ENCODE results near the gene ANKUB1. TPM values are rescaled to one million over a fixed set of nuclear protein-coding genes. Genes with fewer than 3 reads are reported as not detected.

Gene ANKUB1
- total and polyA plus RNA-seq, 2 donors (not counting 1 experiment from before 2014, with no cell fraction given): not detected

DNA sequence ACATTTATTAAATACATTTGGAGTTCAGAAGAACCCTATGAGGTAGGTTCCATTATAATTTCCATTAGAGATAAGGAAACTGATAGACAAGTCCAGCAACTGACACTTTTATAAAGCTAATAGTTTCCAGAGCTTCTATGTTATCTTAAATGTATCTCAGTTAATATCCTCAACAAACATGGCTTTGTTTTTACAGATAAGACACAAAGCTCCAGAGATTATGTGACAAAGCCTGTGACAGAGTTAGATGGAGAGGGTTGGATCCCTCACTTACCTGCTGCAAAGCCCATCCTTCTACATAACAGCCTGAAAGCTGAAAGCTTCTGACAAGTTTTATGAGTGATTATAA is 39.6 kb downstream of the ANKUB1 start:
- no peak for ATAC-seq (ENCODE audit: low read depth)
- H3K27ac ChIP-seq (ENCODE audit: low read length in 2 of 2): peak overlapping the region; percentile 65 to 84
- no peak for TF ChIP-seq EZH2 (IDR thresholded peaks at IDR 0.05; ENCODE audit: borderline replicate concordance, insufficient read depth, low read depth, low read length, poor library complexity, severe bottlenecking)
- TF ChIP-seq, protein P1, sequence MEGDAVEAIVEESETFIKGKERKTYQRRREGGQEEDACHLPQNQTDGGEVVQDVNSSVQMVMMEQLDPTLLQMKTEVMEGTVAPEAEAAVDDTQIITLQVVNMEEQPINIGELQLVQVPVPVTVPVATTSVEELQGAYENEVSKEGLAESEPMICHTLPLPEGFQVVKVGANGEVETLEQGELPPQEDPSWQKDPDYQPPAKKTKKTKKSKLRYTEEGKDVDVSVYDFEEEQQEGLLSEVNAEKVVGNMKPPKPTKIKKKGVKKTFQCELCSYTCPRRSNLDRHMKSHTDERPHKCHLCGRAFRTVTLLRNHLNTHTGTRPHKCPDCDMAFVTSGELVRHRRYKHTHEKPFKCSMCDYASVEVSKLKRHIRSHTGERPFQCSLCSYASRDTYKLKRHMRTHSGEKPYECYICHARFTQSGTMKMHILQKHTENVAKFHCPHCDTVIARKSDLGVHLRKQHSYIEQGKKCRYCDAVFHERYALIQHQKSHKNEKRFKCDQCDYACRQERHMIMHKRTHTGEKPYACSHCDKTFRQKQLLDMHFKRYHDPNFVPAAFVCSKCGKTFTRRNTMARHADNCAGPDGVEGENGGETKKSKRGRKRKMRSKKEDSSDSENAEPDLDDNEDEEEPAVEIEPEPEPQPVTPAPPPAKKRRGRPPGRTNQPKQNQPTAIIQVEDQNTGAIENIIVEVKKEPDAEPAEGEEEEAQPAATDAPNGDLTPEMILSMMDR (IDR thresholded peaks at IDR 0.05): peak; percentile 1
- ChIA-PET CTCF (interaction anchor here (1.0 to 3.1 kb wide), 10 partner anchors 11 to 59 kb away, joined by 3 to 17 read pairs (median 4); no protein-coding TSS in a partner anchor), POLR2A (interaction anchor here (0.9 kb wide), 1 partner anchor 62 kb away, joined by 3 read pairs; no protein-coding TSS in a partner anchor)
- peak overlapping the region; percentile 83 for H3K9ac ChIP-seq (ENCODE audit: low read length)
- Mint-ChIP-seq H3K4me3 (peak overlapping the region; percentile 98), H3K27ac (peak overlapping the region; percentile 96), H3K9me3 (ENCODE audit: insufficient read depth) (no peaks in the 10 kb centered on the region), H3K27me3 (peaks cover 6% of the 10 kb centered on the region), H3K4me1 (peaks cover 27% of the 10 kb centered on the region)
- H3K27me3 ChIP-seq (replicated peaks in 1 of 4; ENCODE audit: control extremely low read depth in 1 of 4, control insufficient read depth in 3 of 4, insufficient read depth in 4 of 4, low read length in 3 of 4): no peaks in the 10 kb centered on the region
- peak overlapping the region; percentile 69 to 92 (median 83) for H3K4me3 ChIP-seq (ENCODE audit: control extremely low read depth in 1 of 5, extremely low read depth in 1 of 5, insufficient read depth in 1 of 5, low read depth in 2 of 5, low read length in 4 of 5)
- intact Hi-C loops (cut with micrococcal nuclease): loop anchor here (1.0 to 5.0 kb wide), 2 partner anchors 61 to 220 kb away; partner anchors contain the start of genes PFN2 and RNF13
- H3K79me2 ChIP-seq (ENCODE audit: control insufficient read depth, insufficient read depth, low read length): no peaks in the 10 kb centered on the region
- peaks cover 0 to 16% of the 10 kb centered on the region in 2 experiments for H3K36me3 ChIP-seq (replicated peaks in 1 of 2; ENCODE audit: control extremely low read depth in 1 of 2, control insufficient read depth in 1 of 2, extremely low read depth in 1 of 2, insufficient read depth in 2 of 2, low read length in 1 of 2)
- H3K4me2 ChIP-seq (replicated peaks; ENCODE audit: low read depth, low read length, poor library complexity, severe bottlenecking): peak overlapping the region; percentile 74
- no peak for DNase-seq
- H3K9me3 ChIP-seq (ENCODE audit: control extremely low read depth in 1 of 3, control insufficient read depth in 2 of 3, insufficient read depth in 1 of 3, low read length in 2 of 3): no peaks in the 10 kb centered on the region
- H2AFZ ChIP-seq (ENCODE audit: insufficient read depth, low read depth, low read length, poor library complexity, severe bottlenecking): peak overlapping the region; percentile 89
- H3K4me1 ChIP-seq (ENCODE audit: control insufficient read depth in 2 of 2, insufficient read depth in 2 of 2, low read length in 2 of 2): peaks cover 11 to 15% of the 10 kb centered on the region in 2 donors
- H4K20me1 ChIP-seq (ENCODE audit: control insufficient read depth, insufficient read depth, low read length, poor library complexity, severe bottlenecking): no peaks in the 10 kb centered on the region

DNA sequence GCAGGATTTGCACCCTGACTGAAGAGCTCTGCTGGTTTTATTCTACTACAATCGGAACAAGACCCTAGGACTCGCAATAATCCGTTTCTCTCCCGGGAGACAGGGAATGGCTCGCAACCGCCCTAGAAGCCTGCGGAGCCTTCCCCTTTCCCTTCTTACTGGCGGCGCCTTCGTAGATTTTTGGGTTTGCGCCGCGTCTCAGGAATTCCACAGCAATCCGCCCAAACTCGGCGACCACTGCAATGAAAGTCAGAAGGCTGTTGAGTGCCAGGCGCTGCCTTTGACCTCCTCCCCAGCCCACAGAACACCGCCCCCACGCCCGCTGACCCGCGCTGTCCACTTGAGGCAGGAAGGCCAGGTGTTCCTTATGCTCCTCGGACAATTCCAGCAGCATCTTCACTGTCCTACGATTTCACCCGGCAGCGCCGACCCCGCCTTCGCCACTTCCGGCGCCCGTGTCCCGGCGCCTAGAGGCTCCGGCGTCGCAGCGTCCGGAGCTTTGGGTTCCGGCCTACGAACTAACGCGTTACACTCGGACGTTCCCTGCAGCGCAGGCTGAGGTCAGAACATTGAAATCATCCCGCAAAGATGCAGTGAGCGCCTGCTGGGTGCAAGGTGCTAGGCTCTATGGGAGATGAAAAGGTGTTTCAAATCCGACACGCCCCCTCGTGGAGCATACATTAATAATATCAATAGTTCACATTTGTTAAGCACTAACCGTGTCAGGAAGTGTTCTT is 40.1 kb downstream of the ANKUB1 start, which contains the start of gene COMMD2:
TSS of gene COMMD2 (minus strand) at position 439 of the 737 bp plus-strand sequence. CDS start at position 394, 45 bp downstream.
- CTCF ChIA-PET: interaction anchor here (1.0 to 3.1 kb wide), 11 partner anchors 11 to 59 kb away, joined by 3 to 17 read pairs (median 4); no protein-coding TSS in a partner anchor
- Histone ChIP-seq H3K36me3 (replicated peaks in 1 of 2; ENCODE audit: control extremely low read depth in 1 of 2, control insufficient read depth in 1 of 2, extremely low read depth in 1 of 2, insufficient read depth in 2 of 2, low read length in 1 of 2) (peaks cover 2 to 20% of the 10 kb centered on the region in 2 experiments), H3K27me3 (replicated peaks in 1 of 4; ENCODE audit: control extremely low read depth in 1 of 4, control insufficient read depth in 3 of 4, insufficient read depth in 4 of 4, low read length in 3 of 4) (no peaks in the 10 kb centered on the region), H3K4me2 (replicated peaks; ENCODE audit: low read depth, low read length, poor library complexity, severe bottlenecking) (peak within 1 kb of the TSS; percentile 74), H4K20me1 (ENCODE audit: control insufficient read depth, insufficient read depth, low read length, poor library complexity, severe bottlenecking) (no peaks in the 10 kb centered on the region), H3K4me3 (ENCODE audit: control extremely low read depth in 1 of 5, extremely low read depth in 1 of 5, insufficient read depth in 1 of 5, low read depth in 2 of 5, low read length in 4 of 5) (peak within 1 kb of the TSS; percentile 69 to 92 (median 83)), H3K27ac (ENCODE audit: low read length in 2 of 2) (peak within 1 kb of the TSS; percentile 65 to 84), H3K79me2 (ENCODE audit: control insufficient read depth, insufficient read depth, low read length) (no peaks in the 10 kb centered on the region), H3K9me3 (ENCODE audit: control extremely low read depth in 1 of 3, control insufficient read depth in 2 of 3, insufficient read depth in 1 of 3, low read length in 2 of 3) (no peaks in the 10 kb centered on the region), H3K4me1 (ENCODE audit: control insufficient read depth in 2 of 2, insufficient read depth in 2 of 2, low read length in 2 of 2) (peaks cover 11 to 15% of the 10 kb centered on the region in 2 donors), H2AFZ (ENCODE audit: insufficient read depth, low read depth, low read length, poor library complexity, severe bottlenecking) (peak within 1 kb of the TSS; percentile 89), H3K9ac (ENCODE audit: low read length) (peak within 1 kb of the TSS; percentile 83)
- POLR2A ChIA-PET: interaction anchor here (0.6 to 0.9 kb wide), 3 partner anchors 61 to 657 kb away, joined by 3 read pairs; partner anchors contain the start of gene RNF13
- TF ChIP-seq, protein P1 (IDR thresholded peaks at IDR 0.05): peak; percentile 68
- no peak for TF ChIP-seq EZH2 (IDR thresholded peaks at IDR 0.05; ENCODE audit: borderline replicate concordance, insufficient read depth, low read depth, low read length, poor library complexity, severe bottlenecking)
- intact Hi-C loops (cut with micrococcal nuclease): loop anchor here (1.0 to 5.0 kb wide), 2 partner anchors 61 to 220 kb away; partner anchors contain the start of genes PFN2 and RNF13
- peaks cover 5% of the 10 kb centered on the region for H3K27me3 Mint-ChIP-seq
- no peaks in the 10 kb centered on the region for H3K9me3 Mint-ChIP-seq (ENCODE audit: insufficient read depth)
- ATAC-seq (ENCODE audit: low read depth): peak; percentile 95
- DNase-seq: peak; percentile 86
- peak within 1 kb of the TSS; percentile 96 for H3K27ac Mint-ChIP-seq
- 0% methylated on average over 47 of the region's 52 CpGs for WGBS (ENCODE audit: insufficient coverage)
- peaks cover 27% of the 10 kb centered on the region for H3K4me1 Mint-ChIP-seq
- H3K4me3 Mint-ChIP-seq: peak within 1 kb of the TSS; percentile 98
